NCI-H526 (cell line): ENCODE data around the gene MAN1A1.

Experiments used
- DNase-seq, 2 experiments: peaks; one replicate each; lab custom pipeline; 2025; lab: John Stamatoyannopoulos, UW

The MAN1A1 gene

DNA sequence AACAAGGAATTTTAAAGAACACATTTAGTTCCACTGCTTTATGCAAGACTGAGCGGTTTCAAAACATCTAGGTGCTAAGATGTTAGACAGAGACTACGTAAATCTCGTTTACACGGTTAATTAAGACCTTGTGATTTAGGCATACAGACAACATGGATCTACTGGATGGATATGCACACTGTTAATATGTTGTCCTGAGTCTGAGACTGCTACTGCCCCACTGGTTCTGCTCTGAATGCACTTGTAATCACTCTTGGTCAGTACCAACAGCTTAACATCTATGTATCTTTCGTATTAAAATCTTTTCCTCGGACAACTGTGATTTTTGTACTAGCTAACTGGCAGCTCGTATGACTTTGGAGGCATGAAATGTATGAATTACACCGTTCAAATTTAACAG is 3.1 kb downstream of the MAN1A1 start:
- peak in 1 of 2 experiments; percentile 12 for DNase-seq

DNA sequence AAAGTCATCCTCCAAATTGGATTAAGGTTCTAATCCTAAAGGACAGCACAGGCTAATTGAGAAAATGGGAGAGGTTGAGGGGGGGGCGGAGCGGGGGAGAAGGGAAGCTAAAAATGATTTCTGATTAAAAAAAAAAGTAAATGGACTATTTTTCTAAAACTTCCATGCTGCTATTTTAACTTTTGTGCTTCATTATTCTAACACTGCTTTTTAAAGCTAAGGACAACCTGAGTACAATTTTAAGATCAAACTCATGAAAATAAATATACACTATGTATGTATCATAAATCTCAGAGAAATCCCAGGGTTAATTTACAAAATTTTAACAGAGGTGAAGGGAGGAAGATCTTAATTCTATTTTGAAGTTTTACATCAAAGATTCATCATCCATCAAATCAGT is 4.4 kb downstream of the MAN1A1 start:
- no peak for DNase-seq

DNA sequence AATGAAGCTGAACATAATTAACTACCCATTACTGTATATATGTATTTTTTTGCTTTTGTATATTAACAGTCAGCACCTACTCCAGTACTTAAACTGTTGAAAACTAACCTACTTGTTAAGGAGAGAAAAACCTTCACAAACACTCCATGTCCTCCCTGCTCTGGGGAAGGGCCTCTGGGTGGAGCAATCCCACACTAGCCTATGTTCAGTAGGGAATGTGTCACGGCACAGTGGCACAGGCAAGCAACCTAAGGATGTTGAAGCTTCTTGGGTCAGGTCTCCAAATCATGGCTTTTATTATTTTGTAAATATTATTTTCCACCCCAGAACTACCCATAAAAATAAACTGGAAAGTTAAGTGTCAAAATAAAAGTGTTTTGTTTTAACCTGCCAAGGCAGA is 5.3 kb downstream of the MAN1A1 start:
- DNase-seq: peak in 1 of 2 experiments; percentile 22

DNA sequence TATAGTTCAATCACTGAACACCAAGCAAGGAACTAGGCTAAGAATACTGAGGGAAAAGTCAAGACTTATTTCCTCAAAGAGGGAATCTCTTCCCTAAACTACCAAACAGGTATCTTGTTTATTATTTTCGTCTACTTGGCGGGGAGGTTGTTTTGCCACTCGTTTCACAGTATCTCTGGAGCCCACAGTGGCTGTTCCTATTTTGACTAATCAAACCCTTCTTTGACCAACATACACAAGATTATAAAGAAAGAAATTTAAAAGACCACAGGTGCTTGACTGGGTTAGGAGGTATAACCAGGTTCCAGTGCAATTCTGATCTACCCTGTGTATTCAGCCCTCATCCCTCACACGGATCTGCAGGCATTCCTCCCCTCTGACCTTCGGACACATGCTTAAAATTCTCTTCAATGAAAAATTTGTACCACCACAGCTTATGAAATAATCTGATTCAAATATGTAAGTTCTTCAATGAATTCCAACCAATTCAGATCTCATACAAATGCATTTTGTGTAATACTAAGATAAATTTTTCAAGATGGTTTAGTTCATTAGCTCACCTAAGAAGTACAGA is 5.9 kb downstream of the MAN1A1 start:
- DNase-seq: no peak

DNA sequence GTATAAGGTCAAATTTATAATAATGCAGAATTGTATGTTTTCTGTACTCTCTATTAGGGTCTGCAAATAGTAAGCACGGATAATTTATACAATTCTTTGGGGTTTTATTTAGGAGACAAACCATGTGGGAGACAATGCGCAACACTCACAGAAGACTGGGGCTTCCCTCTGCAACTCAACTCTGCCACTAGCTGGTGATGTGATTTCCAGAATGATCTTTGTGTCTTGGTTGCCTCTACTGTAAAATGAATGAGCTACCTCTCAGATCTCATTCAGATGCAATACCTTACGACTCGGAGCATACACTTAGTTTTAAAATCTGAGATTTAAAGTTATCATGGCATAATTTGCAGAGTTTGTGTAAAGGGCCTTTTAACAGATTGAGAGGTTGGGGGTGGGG is 6.4 kb downstream of the MAN1A1 start:
- no peak for DNase-seq

DNA sequence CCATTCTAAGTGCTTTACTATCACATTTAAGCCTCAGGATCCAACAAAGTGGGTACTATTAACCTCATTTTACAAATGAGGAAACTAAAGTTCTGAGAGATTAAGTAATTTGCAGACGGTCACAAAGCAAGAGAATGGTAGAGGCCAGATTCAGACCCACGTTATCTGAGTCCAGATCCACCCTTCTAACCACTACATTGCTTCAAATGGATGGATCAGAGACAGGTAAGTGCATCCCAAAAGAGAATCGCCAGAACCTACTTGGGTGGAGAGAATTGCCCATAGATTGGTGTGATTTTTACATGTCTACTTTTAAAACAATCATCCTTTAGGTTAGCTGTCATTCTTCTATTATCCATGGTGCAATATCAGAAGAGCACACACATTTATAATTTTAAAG is 7.1 kb downstream of the MAN1A1 start:
- DNase-seq: no peak

DNA sequence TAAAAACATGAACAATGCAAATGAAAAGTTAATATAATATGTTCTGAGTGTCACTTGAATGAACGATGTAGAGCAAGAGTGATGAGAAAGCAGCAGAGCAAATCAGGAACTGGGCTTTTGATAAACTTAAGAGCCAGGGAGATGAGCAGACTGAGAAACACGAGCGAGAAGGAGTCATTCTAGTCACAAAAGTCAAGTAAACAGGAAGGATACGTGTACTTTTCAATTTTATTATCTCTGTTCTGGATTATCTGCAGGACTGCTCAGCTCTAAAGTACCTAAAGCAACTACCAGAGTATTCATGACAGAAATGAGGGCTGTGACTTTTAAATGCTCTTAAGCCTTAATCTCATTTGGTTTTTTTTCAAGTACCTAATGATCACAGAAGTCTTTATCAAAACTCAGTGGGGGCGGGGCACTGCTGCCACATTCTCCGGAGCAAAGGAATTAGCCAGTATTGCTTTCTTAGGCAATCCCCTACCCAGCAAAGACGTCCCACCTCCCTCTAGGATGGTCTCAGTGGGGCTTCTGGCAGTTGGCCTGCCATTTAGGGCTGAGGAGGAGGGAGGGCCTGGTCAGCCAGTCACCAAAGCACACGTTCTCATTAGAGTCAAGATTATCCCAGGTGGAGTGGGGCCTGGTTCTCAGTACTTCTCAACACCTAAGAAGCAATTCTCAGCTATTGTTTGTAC is 8.6 kb downstream of the MAN1A1 start:
- no peak for DNase-seq

DNA sequence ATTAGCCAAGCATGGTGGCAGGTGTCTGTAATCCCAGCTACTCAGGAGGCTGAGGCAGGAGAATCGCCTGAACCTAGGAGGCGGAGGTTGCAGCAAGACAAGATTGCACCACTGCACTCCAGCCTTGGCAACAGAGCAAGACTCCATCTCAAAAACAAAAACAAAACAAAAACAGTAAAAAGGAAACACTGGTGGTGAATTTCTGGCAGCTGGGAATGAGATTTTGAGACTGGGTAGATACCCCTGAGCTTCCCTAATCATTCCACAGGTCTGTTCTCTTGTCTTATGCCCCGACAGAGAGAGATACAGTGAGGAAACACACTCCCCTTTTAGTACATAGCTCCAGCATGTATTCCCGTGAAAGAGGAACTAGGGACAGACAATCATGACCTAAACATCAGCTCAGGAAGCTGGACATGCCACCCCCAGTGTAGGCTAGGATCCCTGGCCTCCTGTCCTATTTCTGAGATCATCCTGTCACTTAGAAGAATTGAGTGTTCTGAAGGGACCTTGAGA is 9.6 kb downstream of the MAN1A1 start:
- DNase-seq: no peak

DNA sequence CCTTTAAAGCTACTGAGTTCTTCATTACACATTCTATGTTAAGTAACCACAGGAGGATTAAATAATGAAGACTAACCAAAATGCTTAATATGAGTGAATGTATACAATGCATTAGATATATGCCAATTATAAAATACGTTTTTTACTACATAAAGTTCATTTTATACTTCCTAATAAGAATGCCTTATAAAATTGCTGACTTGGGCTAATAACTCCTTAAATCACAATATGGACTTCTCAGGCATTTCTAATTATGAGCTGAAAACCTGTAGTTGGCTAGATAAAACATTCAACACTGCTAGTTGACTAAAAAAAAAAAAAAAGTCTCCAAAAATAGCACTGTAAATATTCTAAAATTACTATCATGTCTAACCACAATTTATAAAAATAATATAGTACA is 11.8 kb downstream of the MAN1A1 start:
- no peak for DNase-seq

DNA sequence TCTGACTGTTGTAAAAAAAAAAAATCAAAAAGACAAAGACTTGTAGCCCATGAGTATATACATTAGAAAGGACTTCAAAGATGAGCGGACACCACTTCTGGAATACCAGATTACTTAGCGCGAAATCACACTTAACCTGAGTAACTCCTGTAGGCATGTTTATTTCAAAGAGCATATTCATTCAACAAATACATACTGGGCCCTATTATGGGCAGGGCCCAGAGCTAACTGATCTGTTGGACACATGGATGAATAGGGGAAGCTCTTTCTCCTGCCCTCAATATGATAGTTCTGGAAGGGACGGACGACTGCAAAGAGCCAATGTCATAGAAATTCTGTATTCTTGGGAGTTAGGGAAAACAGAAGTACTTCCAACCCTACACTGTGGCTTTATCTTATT is 12.3 kb downstream of the MAN1A1 start:
- no peak for DNase-seq

DNA sequence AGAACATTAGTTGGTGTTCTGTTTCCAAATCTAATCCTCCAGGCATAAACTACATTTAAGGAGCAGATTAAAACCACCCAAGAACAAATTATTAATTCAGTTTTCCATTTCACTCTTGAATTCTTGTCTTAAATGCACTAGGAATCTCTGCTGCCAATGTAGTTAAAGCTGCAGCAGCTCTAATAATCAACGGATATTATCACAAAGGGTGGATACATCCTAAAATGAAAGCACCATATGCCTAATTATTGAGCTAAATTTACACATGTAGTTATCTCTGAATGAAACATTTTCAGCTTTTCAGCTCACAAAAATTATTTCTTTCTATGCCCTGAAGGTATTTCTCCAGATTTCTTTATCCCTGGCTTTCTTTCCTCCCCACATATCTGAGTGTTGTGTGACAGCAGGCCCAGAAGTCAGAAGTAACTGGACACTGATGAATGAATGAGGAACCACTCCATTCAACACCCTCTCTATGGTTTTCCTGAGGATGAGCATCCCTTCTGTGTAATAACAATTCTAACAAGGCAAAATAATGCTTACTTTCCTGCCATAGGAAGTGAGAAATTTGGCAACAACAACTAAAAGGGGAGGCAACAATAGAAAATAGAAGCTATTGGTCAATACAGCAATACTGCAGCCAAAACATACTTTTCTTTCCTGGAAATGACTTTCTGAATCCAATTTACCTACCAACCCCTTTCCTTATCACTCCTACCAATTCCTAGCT is 14.9 kb downstream of the MAN1A1 start:
- no peak for DNase-seq

DNA sequence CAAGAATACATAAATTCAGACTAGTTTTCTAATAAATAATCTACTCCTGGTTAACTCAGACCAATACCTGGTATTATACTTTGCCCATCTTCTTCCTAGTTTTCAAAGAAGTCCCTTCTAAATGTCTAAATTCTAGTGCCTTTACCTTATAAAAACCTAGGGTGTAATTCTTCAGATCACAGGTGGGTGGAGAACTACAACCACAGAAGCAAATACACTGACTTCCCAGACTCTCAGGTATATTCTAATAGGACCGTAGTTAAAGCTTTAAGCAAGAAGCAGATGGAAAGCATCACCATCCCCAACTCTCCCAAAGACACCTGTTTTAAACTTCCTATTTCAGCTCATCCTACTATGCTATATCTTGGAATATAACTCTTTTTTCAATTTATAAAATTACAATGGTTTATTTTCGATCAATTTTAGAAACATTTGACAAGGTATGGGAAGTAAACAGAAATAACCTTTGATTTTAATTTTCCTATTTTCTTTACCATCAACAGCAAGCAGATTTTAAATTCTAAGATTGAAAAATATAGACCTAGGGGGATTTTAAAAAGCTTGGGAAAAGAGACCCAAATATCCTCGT is 15.8 kb downstream of the MAN1A1 start:
- DNase-seq: peak; percentile 48 to 72

DNA sequence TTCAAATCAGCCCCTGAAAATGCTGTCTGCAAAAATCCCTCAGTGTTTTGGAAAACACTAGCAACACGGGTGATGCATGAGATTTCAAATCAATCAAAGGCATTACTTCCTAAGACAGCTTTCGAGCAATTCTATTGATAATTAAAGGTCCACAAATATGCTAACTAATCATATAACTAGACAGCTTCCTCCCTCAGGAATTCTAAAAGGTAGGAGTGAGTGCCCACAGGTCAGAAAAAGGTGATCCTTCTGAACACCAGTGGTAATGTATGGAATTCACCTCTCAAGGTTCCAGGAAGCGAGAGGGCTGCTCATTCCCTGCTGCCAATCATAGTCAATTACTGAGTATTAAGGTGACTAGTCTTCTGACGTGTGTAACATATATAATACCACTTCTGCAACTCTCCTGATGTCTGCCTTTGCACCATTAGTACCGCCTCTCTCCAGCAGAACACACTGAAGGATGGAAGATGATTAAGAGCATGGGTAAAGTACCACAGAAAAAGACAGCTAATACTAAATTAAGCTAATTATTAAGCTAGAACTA is 16.4 kb downstream of the MAN1A1 start:
- DNase-seq: no peak

DNA sequence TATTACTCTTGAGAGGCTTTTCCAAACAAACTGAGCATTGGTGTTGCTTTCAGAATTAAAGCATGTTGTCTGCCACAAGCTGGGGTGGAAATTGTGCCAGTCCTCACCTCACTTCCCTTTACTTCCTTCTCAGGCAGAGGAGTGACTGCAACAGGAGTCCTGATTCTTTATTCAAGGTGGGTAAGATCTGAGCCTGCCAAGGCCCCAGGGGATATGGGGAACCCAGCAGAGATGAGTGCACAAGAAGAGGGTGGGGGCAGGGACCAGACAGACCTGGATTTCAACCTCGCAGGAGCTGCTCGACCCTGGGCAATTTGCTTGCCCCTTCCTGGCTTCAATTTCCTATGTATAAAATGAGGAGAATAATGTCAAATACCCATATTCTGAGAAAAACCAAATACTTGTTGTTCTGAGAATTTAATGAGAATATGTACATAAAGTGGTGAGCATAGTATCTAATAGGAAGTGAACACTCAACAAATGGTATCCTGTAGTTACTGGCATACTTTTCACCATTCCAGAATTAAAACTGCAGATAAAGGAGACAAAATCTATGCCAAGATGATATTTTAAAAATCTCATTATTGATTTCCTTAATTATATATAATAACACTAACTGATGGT is 17.8 kb downstream of the MAN1A1 start:
- DNase-seq: peak in 1 of 2 experiments; percentile 11

DNA sequence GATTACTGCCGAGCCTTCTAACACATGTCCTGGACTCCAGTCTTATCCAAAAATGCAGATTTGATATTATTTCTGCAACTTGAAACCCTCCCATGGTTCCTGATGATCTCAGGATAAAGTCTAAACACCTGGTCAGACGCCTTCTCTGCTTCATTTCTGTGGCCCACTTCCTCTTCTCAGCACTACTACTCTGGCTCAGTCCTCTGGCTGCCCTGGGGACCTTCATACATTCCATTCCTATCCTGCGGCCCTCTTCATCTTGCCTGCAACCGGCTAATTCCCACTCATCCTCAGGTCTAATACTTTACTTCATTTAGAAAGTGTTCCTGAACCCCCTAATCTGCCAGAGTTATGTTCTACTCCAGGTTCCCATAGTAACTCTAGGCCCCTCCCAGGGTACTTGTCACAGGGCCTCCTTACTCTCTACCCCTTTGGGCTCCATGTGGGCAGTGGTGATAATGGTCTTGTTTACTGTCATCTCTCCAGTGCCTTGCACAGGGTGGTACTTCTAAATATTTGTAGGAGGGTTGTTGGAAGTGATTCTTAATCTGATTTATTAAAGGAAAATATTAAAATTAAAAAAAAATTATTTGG is 18.9 kb downstream of the MAN1A1 start:
- DNase-seq: no peak

DNA sequence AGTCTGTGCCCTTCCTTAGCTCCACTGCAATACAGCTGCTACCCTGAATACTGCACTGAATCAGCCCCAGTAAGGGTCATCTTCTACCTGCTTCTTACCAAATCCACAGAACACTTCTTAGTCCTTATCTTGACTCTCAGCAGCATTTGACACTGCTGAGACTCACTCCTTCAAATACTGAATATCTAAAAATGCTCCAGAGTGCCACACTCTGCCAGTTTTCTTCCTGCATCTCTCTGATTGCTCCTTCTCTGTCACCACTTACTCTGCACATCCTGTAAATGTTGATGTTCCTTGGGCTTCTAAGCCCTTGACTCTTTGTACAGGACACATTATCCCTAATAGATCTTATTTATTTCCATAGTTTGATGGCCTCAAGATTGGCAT is 19.8 kb downstream of the MAN1A1 start:
- DNase-seq: no peak

DNA sequence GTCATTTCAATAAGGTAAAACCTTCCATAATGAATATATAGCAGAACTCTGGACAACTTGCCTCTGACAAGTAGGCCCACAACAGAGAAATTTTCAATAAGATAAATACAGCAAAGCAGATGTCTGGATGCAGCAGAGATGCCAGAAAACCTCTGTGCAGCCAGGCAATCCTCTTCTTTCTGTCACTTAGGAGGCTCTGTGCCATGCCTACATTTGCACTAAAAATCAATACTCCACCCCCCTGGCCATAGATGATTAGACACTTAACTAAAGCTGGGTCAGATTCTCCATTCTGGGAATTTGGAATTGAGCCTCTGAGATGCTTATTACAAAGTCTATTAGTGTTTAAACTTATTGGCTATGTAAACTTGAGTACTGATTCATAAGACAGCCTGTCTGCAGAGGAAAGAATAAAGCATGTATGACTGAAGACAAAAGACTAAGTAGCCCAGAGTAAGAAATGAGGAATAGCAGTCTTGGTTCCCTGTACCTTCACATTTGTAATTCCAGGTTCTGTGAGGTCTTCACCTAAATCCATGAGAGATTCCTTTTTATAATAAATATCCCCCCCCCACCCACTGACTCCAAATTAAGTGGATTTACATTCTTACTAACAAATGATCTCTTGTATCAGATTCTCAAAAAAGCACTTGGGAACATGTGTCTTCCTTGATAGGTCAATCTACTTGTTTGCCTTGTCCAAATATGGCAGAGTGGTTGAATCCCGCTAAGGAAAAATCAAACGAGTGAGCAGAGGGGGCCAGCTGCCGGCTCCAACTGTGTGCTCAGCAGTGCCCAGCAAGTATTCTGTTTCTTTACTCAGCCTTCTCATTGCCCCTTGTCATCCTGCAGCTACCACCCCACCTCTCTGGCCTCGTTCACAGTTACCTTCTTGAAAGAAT is 20.4 kb downstream of the MAN1A1 start:
- no peak for DNase-seq

DNA sequence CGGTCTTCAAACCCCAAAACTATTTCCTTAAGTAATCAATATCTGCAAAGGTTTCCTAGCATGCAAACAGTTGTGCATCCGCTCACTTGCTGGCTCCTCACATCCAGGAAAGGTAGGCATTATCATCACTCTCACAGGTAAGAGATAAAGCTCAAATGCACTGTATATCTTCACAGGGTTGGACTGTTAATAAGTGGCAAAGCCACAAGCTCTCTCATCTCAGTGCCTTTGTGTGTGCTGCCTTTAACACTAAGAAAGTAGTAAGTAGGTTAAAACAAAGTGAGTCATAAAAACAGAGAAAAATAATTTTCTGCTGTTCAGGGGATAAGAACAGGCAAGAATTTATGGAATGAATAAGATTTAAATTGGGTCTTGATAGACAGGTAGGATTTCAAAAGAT is 21.3 kb downstream of the MAN1A1 start:
- DNase-seq: peak in 1 of 2 experiments; percentile 8

DNA sequence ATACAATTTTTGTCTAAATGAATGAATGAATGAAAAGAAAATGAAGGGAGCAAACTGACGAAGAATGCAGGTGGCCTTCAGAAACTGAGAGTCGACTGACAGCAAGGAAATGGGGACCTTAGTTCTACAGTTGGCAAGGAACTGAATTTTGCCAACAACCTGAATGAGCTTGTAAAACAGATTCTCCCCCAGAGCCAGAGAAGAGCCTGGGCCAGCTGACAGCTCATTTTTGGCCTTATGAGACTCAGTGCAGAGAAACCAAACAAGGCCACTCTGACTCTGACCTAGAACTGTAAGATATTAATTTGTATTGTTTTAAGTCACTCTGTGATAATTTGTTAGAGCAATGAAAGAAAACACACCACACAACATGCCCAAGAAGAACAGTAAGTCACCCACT is 21.8 kb downstream of the MAN1A1 start:
- no peak for DNase-seq

DNA sequence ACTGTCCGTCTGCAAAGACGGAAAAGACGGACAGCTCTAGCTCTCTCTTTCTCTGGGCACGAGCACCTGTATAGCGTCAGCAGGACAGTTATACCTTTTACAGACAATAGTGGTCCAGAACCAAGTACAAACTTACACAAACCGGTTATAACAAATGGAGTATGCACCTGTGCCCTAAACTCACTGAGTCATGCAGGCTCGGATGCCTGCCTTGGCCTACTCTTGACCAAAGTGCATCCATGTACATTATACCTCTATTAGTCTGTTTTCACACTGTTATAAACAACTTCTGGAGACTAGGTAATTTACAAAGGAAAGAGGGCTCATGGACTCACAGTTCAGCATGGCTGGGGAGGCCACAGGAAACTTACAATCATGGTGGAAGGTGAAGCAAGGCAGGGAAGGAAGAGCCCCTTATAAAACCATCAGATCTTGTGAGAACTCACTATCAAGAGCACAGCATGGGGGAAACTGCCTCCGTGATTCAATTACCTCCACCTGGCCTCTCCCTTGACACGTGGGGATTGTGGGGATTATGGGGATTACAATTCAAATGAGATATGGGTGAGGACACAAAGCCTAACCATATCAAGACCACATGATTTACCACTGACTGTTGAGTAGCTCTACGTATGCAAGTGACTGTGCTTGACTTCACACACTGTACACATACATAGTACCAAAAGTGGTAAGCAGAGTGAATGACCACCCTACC is 23.1 kb downstream of the MAN1A1 start:
- peak; percentile 45 to 67 for DNase-seq
